CD4-positive, alpha-beta T cell treated with Interleukin-17A for 4 hours (primary cell): ENCODE data around the gene FOXP1.

ENCODE experiments used
- DNase-seq: peaks from one replicate; pipeline ENCODE4 v3.0.0-alpha.2; 2020; ENCODE audit warnings: mixed read lengths

FOXP1 gene

GRCh38 chr3:71562938-71563337, 20.6 kb downstream of the FOXP1 start:
- no peak for DNase-seq

DNA sequence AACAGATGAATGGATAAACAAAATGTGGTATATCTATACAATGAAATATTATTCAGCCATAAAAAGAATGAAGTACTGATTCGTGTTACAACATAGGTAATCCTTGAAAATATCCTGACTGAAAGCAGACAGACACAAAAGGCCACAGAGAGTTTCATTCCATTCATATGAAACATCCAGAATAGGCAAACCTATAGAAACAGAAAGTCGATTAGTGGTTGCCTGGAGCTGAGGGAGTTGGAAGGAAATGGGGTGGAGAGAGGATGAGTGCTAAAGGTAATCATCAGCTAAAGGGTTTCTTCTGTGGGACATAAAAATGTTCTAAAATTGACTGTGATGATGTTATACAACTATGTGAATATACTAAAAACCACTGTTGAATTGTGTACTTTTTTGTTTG, 22.9 kb downstream of the FOXP1 start:
- DNase-seq: no peak

DNA sequence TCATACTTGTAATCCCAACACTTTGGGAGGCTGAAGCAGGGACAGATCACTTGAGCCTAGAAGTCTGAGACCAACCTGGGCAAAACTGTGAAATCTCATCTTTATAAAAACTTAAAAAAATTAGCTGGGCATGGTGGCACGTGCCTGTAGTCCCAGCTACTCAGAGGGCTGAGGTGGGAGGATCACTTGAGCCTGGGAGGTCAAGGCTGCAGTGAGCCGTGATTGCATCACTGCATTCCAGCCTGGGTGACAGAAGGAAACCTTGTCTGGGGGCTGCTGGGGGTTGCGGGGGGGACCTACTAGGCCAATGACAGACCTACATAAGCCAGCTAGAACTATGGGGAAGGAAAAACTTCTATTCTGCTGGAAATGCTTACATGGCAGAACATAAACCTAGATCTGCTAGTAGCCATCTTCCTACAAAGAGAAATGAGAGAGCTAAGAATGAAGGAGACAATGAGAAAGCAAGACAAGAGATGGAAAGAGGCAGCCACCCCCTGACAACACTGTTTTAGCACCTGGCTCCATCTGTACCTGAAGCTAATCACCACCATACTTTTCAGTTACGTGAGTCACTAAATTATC, 23.9 kb downstream of the FOXP1 start:
- no peak for DNase-seq

- DNase-seq: no peak
Measured at GRCh38 chr3:71559021-71559420, 24.5 kb downstream of the FOXP1 start.

DNA sequence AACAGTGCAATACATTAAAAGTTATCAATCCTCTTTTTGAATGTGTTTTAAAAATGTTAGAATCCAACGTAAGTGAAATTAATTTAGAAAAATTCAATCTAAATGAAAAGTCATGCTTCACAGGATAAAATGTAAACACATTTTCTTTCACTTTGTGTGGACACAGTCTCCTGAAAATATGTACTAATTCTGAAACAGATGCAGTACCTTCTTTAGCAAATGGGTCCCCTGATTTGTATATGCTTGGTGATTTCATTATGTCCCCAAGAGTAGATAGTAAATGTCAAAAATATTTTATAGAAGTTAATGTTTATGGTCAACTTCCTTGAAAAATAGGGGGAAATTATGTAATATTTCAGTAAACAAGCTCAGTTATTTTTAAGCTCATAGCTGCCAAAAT, 28.9 kb downstream of the FOXP1 start:
- no peak for DNase-seq

- no peak for DNase-seq
Measured at GRCh38 chr3:71551311-71551919, 32.1 kb downstream of the FOXP1 start.

- no peak for DNase-seq
Measured at GRCh38 chr3:71549951-71550350, 33.6 kb downstream of the FOXP1 start.

GRCh38 chr3:71548705-71549384, 34.7 kb downstream of the FOXP1 start:
- DNase-seq: no peak

- DNase-seq: no peak
Measured at GRCh38 chr3:71547249-71548198, 36.0 kb downstream of the FOXP1 start.

DNA sequence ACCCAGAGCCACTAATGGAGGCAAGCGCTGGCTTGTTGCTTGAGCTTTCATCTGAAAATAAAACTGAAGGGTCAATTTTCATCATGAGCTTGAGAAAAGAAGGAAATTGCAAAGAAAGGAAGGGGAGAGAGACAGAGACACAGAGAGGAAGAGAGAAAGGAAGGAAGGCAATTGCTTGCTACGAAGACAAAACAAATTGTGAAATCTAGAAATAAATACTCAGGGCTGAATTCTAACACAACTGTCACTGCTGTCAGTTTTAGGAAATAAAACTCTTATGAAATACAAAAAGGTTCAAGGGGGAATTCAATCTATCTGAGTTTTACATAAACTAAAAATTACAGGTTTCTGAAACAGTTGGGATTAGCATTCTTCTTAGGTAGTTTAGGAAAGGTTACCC, 36.7 kb downstream of the FOXP1 start:
- DNase-seq: no peak

DNA sequence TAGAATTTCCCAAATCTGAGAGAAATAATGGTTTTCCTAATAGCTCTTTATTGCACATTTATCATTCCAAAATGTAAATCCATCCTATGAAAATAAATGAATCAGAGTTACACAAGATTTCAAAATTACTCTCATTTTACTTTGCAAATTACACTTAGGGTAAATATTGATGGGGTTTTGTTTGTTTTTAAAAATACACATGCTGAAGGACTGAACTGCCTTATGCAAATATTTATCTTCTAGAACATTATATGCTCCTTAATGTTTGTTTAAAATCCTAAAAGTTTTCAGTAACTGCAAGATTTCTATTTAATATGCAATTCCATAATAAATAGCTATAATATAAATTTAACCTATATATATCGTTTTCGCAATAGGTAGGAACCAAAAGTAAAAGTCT, 38.2 kb downstream of the FOXP1 start:
- DNase-seq: no peak

DNA sequence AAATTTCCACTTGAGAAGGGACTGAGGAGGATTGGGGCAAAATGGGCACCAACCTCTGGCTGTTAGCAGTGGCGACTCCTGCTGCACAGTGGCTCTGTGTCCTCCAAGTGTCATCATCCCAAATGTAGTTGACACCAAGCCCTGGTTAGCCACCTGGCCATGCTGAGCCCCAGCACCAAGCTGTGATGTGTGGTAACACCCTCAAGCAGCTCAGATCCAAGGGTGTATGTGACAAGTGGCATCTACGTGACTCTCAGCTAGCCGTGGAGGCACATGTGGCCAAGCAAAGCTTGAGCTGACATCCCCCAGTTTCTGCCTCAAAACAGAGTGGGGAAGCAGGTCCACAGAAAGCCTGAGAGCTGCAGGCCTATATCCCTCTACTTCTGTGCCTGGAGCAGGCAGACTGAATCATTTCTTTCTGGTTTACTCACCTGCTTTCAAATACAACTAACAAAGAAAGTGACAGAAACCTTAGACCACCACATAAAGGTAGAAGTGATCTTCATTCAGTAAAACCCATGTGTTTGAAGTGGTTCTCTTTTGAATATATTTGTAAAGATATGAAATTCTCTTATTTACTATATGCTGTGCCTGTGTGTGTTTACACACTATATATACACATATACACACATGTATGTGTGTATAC, 40.0 kb downstream of the FOXP1 start:
- no peak for DNase-seq

DNA sequence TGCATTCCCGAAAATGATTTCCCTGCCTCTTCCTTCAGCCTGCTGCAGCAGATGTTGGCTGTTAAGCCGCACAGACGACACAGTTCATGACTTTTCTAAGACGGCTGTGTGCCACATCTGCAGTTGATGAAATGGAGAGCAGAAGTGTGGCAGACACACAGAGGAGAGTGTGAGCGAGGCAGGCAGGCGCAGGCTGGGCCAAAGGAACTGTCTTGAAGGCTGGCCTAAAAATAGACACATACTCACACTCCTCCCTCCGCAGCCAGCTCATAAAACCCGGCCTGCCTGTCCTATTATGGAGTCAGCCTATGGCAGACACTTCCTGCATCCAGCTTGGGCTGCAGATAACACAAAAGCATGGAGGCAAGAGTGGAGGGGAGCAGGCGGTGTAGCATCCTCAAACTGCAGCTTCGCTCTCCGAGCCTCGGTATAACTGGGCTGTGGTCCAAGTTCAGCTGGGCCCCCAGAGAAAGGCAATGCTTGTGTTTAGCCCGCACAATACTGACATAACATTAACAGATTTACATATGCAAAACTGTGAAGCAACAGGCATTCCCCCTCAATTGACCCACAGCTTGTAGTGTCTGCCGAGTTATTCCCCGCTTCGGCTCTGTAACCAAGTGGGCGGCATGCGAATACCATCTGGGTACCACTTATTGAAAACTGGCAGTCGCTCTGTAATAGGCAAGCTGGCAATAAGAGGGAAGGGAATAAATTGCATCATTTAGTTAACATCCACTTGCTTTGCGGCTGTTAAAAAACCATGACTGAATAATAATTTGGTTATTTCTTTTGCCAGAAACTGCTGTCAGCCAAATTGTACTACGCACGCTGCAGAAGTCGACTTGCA, 40.8 kb downstream of the FOXP1 start:
- peak; percentile 9 for DNase-seq

DNA sequence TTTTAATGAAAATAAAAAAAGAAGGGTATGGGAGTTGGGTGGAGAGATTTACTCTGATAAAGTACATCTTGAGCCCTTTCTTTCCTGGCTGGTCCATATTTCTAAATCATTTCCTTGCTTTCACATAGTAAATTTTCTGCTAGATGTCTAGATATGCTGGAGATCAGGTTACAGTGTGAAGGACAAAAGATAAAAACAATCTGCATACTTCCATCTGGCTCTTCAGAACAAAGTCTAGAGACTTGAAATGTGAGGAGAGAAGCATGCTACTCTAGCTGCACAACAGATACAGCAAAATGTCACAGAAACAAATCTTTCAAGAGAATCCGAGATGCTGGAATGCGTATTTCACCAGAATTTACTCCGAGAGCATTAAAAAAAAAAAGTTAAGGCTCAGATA, 42.2 kb downstream of the FOXP1 start:
- no peak for DNase-seq

- DNase-seq: no peak
Measured at GRCh38 chr3:71537211-71537611, 46.3 kb downstream of the FOXP1 start.

GRCh38 chr3:71536376-71536965, 47.1 kb downstream of the FOXP1 start:
- DNase-seq: no peak

- no peak for DNase-seq
Measured at GRCh38 chr3:71533588-71533987, 49.9 kb downstream of the FOXP1 start.

- no peak for DNase-seq
Measured at GRCh38 chr3:71532639-71533395, 50.7 kb downstream of the FOXP1 start.

GRCh38 chr3:71530903-71531530, 52.5 kb downstream of the FOXP1 start:
- no peak for DNase-seq

DNA sequence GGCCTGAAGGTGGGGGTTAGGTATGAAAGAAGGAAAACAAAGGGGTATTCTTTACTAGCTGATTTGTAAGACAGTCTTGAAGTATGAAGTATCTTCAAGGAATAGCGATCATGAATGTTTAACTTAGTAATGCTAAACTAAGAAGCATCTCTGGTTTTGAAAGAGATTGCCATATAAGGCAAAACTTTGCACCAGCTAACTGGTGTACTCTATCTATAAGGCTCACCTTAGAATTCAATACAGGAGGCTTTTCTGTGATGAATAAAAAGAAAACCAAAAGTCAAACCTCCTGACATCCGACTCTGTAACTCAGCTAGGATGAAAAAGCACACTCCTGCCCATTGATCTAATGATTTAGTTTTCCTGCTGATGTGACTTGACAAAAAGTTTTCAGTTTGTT, 54.7 kb downstream of the FOXP1 start:
- DNase-seq: no peak
